ENCODE data around the gene TCP11.

TCP11 gene

DNA sequence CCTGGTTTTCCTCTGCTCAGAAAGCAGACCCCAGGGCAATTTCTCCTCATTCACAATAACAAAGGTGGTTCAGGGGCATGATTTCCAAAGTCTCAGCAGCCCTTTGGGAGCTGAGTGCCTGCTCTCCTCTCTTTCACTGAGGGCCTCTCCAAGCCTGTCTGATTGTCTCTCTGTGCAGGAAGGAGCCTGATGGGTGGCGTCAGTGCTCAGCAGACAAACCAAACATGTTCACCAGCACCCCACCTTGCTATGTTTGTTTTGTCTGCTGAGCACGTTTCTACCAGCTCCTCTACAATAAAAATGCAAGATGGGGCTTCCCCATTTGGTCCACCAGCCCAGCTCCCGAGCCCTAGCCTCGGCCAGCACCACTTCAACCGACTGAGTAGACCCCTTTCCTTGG lies 25.4 kb upstream of the TCP11 start:
- TF ChIP-seq, protein P1, sequence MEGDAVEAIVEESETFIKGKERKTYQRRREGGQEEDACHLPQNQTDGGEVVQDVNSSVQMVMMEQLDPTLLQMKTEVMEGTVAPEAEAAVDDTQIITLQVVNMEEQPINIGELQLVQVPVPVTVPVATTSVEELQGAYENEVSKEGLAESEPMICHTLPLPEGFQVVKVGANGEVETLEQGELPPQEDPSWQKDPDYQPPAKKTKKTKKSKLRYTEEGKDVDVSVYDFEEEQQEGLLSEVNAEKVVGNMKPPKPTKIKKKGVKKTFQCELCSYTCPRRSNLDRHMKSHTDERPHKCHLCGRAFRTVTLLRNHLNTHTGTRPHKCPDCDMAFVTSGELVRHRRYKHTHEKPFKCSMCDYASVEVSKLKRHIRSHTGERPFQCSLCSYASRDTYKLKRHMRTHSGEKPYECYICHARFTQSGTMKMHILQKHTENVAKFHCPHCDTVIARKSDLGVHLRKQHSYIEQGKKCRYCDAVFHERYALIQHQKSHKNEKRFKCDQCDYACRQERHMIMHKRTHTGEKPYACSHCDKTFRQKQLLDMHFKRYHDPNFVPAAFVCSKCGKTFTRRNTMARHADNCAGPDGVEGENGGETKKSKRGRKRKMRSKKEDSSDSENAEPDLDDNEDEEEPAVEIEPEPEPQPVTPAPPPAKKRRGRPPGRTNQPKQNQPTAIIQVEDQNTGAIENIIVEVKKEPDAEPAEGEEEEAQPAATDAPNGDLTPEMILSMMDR (IDR thresholded peaks at IDR 0.05; ENCODE audit: control insufficient read depth, extremely low read depth, insufficient read depth), result no peak
- no peak overlapping the region for H3K4me3 ChIP-seq (ENCODE audit: low read depth, low read length)
- no peak for DNase-seq (ENCODE audit: low read depth)

DNA sequence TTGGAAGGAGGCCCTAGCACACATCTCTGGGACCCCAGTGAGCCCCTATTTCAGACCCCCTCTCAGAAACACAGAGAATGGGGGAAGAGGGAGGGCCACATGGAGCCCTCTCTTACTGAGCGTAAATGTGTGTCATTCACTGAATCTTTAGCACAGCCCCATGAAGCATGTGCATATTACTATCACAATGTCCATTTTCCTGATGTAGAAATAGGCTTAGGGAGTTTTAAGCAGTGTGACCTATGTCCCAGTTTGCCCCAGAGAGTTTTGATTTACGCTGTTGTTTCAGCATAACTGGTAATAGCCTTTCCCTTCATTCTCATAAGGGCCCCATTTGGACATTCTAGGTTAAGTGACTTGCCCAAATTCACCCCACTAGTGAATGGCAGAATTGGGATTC lies 25.0 kb upstream of the TCP11 start:
- H3K4me3 ChIP-seq (ENCODE audit: low read depth, low read length), result no peak overlapping the region
- TF ChIP-seq, protein P1 (IDR thresholded peaks at IDR 0.05; ENCODE audit: control insufficient read depth, extremely low read depth, insufficient read depth), result no peak
- no peak for DNase-seq (ENCODE audit: low read depth)

DNA sequence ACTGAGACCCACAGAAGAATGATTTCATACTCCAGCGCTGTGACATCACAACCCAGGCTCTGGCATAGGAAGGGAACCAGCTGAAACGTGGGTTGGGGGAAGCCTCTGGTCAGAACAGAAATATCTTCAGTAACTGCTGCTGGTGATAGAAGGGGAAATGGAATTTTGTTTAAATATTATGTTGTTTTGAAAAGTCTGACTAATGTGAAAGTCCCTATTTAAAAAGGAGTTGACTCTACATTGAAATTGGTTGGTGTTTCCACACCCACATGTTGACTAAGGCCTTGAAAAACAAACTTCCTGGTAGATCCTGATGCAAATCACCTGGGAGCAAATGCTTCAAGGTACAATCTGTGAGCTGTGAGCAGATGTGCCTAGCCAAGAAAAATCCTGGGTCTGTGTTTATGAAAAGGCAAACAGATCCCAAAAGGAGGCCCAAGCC lies 24.5 kb upstream of the TCP11 start:
- H3K4me3 ChIP-seq (ENCODE audit: low read depth, low read length), result no peak overlapping the region
- peak; percentile 86 for DNase-seq (ENCODE audit: low read depth)
- TF ChIP-seq, protein P1 (IDR thresholded peaks at IDR 0.05; ENCODE audit: control insufficient read depth, extremely low read depth, insufficient read depth), result no peak

DNA sequence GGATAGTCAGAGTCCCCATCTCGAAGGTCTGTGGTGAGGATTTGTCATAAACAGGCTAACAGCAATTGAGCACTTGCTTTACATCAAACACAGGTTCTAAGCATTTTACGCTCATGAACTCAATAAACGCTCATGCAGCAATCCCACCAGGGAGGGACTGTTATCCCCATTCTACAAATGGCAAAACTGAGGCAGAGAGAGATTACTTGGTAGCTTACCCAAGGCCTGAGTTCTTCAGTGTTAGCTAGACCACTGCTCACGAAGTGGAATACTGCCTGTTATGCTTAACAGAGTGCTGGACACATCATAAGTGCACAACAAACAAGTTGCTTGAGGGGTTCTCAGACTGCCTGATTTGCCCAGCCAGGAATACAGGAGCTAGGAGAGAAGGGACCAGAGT lies 23.7 kb upstream of the TCP11 start:
- no peak overlapping the region for H3K4me3 ChIP-seq (ENCODE audit: low read depth, low read length)
- DNase-seq (ENCODE audit: low read depth), result no peak
- TF ChIP-seq, protein P1 (IDR thresholded peaks at IDR 0.05; ENCODE audit: control insufficient read depth, extremely low read depth, insufficient read depth), result no peak

DNA sequence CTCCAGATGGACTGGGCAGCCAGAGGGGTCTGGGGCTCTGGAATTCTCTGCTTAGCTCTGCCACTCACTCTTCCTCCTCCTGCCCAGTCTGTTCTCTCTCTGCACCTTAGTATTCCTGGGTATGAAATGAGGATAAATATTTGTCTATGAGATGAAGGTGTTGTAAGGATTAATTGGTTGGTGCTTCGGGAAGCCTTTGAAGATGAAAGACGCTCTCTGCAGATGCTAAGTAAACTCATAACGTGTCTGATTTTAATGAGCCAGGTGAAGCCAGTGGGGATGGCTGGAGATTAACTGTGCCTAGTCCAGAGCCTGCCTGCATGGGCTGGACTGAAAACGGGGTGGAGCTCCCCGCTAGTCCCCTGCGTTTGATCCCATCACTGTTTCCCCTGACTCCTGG lies 23.1 kb upstream of the TCP11 start:
- no peak for DNase-seq (ENCODE audit: low read depth)
- no peak overlapping the region for H3K4me3 ChIP-seq (ENCODE audit: low read depth, low read length)
- TF ChIP-seq, protein P1 (IDR thresholded peaks at IDR 0.05; ENCODE audit: control insufficient read depth, extremely low read depth, insufficient read depth), result no peak

DNA sequence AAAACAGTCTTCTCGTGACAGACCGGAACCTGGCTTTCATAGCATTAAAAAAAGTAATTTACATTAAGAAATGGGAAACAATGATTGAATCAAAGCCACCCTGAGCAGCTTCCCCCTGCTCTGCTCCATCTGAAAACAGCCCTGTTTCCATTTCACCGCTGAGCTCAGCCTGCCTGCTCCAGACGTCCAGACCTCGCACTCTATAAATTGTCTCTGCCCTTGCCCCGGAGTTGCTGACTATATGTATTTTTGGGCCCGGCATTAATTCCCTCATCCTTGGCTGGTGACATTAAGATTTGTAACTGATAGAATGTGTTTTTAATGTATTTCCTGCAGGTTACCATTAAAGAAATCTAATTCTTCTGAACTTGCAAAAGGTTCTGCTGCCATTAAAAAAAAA lies 22.7 kb upstream of the TCP11 start:
- no peak for DNase-seq (ENCODE audit: low read depth)
- H3K4me3 ChIP-seq (ENCODE audit: low read depth, low read length), result no peak overlapping the region
- TF ChIP-seq, protein P1 (IDR thresholded peaks at IDR 0.05; ENCODE audit: control insufficient read depth, extremely low read depth, insufficient read depth), result no peak

DNA sequence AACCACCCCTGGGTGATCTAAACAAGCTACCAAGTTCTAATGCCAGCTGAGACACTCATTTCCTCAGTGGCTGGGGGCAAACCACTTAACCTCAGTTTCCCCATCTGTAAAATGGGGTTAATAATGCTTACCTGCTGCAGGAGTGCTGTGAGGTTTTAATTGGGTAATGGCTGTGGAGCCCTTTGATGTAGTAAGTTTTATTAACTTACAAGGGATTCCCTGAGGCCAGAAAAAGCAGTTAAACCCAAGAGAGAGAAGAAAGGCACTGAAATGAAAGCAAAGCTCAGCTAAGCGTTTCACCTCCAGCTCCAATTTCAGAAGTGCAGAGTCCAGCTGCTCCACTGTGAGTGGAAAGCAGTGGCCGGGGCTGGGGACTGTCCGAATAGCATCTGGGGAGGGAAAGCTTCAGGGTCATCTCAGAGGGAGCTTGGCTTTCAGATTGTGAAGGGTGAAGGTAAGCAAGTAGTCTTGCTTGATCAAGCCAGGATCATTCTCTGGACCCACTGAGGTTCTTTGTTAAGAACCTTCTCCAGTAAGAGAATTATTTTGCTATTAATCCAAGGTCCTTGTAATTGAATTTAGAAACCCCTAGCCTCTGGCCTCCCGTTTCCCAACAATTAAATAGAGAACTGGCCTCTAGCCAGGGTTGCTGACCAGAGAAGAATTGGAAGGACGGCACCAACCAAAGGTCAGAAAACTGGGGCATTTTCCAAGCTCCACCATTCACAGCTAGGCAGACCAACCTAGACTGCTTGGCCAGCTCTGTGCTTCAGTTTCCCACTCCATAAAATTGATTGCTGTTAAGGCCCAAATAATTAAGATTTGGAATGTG lies 20.9 kb upstream of the TCP11 start:
- DNase-seq (ENCODE audit: low read depth), result no peak
- H3K4me3 ChIP-seq (ENCODE audit: low read depth, low read length), result no peak overlapping the region
- TF ChIP-seq, protein P1 (IDR thresholded peaks at IDR 0.05; ENCODE audit: control insufficient read depth, extremely low read depth, insufficient read depth), result no peak

All from LNCaP clone FGC (cell line).